Gastrocnemius medialis (tissue), 4 donors: ENCODE data around the gene NUCB2.

Source experiments
- CTCF ChIP-seq, 5 experiments: fragments of 450-650 bp in 3 of 5; fragments of 200-600 bp in 2 of 5; sonication (generic) in 2 of 5; IDR thresholded peaks in 4 of 5; conservative IDR thresholded peaks in 1 of 5; 1 replicate in 4 of 5; 2 replicates in 1 of 5; pipeline ENCODE4 v1.5.1; 2016 to 2019; ENCODE audit warnings: antibody characterized with exemption in 5 of 5, mild to moderate bottlenecking in 3 of 5, moderate library complexity in 3 of 5
- POLR2A ChIP-seq, 2 donors: fragments of 450-650 bp; IDR thresholded peaks; one replicate each; pipeline ENCODE4 v1.6.1; 2017; ENCODE audit warnings: antibody characterized with exemption in 2 of 2, mild to moderate bottlenecking in 2 of 2, moderate library complexity in 2 of 2

- TF ChIP-seq CTCF (IDR thresholded peaks at IDR 0.05 in 4 of 5, conservative IDR thresholded peaks at IDR 0.05 in 1 of 5) (no peak), POLR2A (IDR thresholded peaks at IDR 0.05) (no peak)
Observed at GRCh38 chr11:17244046-17244445, 32.5 kb upstream of the NUCB2 start.
